Parathyroid adenoma (tissue), 2 donors: ENCODE results near the gene PHF24.
A peak's percentile ranks its signal among the peaks of the same experiment; 100 is the strongest.
"Not testable (repeated sequence)": the region's sequence is repeated elsewhere in the genome, so short reads cannot be mapped to it uniquely, and the experiment has no call there.

ENCODE experiments used
- H2AFZ ChIP-seq: fragments of 300-600 bp; sonication (generic); one replicate; pipeline ENCODE4 v1.7.0; 2017; ENCODE audit warnings: antibody characterized with exemption, mild to moderate bottlenecking
- H3K27ac ChIP-seq: fragments of 300-600 bp; sonication (generic); one replicate; pipeline ENCODE4 v1.7.0; 2017
- H3K27me3 ChIP-seq: fragments of 300-600 bp; sonication (generic); one replicate; pipeline ENCODE4 v1.7.0; 2017; ENCODE audit warnings: low read length; ENCODE audit not compliant: control insufficient read depth, insufficient read depth
- H3K36me3 ChIP-seq: fragments of 300-600 bp; sonication (generic); one replicate; pipeline ENCODE4 v1.7.0; 2017; ENCODE audit warnings: low read length; ENCODE audit not compliant: control insufficient read depth, insufficient read depth
- H3K4me1 ChIP-seq: fragments of 300-600 bp; sonication (generic); one replicate; pipeline ENCODE4 v1.7.0; 2017; ENCODE audit warnings: control low read depth
- H3K4me2 ChIP-seq: fragments of 300-600 bp; sonication (generic); one replicate; pipeline ENCODE4 v1.7.0; 2017; ENCODE audit warnings: low read length
- H3K4me3 ChIP-seq: fragments of 300-600 bp; sonication (generic); one replicate; pipeline ENCODE4 v1.7.0; 2017; ENCODE audit warnings: low read depth, low read length
- H3K79me2 ChIP-seq: fragments of 300-600 bp; sonication (generic); one replicate; pipeline ENCODE4 v1.7.0; 2017; ENCODE audit warnings: control low read depth
- H3K9ac ChIP-seq: fragments of 300-600 bp; sonication (generic); one replicate; pipeline ENCODE4 v1.7.0; 2017; ENCODE audit warnings: mild to moderate bottlenecking
- H3K9me3 ChIP-seq: fragments of 300-600 bp; sonication (generic); one replicate; pipeline ENCODE4 v1.7.0; 2017; ENCODE audit warnings: low read length; ENCODE audit not compliant: control insufficient read depth
- TF ChIP-seq, protein P1 (sequence below): fragments of 300-600 bp; sonication (generic); IDR thresholded peaks from one replicate; pipeline ENCODE4 v1.7.0; 2017; ENCODE audit warnings: antibody characterized with exemption, mild to moderate bottlenecking
- donor health status: primary hyperparathyroidism.

The PHF24 gene

DNA sequence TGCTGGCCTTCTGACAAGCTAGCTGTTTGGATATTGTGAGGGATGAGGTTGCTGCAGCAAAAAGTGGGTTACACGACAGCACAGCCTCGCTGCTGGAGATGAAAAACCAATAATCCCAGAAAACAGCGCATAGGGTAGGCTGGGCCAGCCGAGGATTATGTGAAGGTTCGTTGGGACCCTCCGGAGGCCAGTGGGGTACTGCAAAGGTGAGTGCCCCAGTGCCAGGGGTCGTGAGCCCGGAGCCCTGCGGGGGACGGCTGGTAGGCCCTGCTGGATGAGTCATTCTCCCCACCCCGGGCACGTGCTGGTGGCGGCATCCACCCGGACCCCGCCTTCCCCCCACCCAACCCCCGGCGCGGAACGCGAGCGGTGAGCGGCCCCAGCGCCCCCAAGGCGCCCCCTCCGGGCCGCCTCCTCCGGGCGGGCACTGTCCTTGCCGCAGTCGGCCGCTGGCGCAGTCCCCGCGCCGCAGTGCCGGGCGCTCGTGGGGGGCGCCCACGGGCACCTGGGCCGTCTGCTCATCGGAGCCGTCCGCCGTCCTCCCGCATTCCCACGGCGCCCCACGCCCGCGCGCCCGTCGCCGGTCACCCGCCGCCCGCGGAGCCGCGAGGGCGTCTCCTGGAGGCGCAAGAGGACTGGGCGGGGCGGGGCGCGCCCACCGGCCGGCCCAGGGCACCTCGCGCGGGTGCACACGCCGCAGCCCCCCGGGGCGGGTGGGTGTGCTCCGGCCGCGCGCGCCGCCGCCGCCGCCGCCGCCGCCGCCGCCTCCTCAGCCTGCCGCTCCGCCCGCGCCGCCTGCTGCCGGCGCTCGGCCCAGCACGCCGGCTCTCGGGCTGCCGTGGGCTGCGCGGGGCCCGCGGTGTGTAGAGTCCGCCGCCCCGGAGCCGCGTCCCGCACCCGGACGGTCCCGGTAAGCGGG, at the start of gene PHF24:
Gene PHF24, plus strand, starts transcription at position 794 of the 919 bp plus-strand sequence. CDS start 13,014 bp downstream, outside the sequence.
- Histone ChIP-seq H3K36me3 (no peaks in the 10 kb centered on the region), H3K9ac (no peak within 1 kb of the TSS), H2AFZ (peak within 1 kb of the TSS; percentile 66), H3K4me1 (no peaks in the 10 kb centered on the region), H3K79me2 (no peaks in the 10 kb centered on the region), H3K27me3 (no peaks in the 10 kb centered on the region), H3K4me2 (peak within 1 kb of the TSS; percentile 54), H3K4me3 (no peak within 1 kb of the TSS), H3K9me3 (no peaks in the 10 kb centered on the region), H3K27ac (no peak within 1 kb of the TSS)
- TF ChIP-seq, protein P1, sequence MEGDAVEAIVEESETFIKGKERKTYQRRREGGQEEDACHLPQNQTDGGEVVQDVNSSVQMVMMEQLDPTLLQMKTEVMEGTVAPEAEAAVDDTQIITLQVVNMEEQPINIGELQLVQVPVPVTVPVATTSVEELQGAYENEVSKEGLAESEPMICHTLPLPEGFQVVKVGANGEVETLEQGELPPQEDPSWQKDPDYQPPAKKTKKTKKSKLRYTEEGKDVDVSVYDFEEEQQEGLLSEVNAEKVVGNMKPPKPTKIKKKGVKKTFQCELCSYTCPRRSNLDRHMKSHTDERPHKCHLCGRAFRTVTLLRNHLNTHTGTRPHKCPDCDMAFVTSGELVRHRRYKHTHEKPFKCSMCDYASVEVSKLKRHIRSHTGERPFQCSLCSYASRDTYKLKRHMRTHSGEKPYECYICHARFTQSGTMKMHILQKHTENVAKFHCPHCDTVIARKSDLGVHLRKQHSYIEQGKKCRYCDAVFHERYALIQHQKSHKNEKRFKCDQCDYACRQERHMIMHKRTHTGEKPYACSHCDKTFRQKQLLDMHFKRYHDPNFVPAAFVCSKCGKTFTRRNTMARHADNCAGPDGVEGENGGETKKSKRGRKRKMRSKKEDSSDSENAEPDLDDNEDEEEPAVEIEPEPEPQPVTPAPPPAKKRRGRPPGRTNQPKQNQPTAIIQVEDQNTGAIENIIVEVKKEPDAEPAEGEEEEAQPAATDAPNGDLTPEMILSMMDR: no peak

DNA sequence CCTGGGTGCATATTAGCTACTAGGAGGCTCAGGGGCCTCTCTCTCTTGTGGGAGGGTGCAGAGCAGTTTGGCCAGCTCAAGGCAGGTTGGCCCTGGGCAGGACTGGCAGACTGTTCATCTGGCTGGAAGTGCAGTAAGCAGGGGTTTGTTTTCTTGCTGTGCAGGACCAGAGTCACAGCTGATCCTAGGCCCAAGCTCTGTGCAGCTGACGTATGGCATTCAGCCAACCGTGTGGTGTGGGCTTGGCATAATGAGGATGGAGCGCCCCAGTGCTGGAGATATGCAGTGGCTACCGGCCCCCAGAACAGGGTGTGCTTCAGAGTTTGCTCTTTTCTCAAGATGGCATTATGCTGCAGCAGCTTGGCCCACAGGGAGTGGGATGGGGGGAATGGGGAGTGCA, 31.0 kb upstream of the PHF24 start:
- Histone ChIP-seq H3K4me2 (no peak overlapping the region), H3K36me3 (no peaks in the 10 kb centered on the region), H3K9me3 (no peaks in the 10 kb centered on the region), H3K27ac (no peak overlapping the region), H3K4me3 (no peak overlapping the region), H2AFZ (no peak overlapping the region), H3K27me3 (no peaks in the 10 kb centered on the region), H3K79me2 (no peaks in the 10 kb centered on the region), H3K4me1 (no peaks in the 10 kb centered on the region), H3K9ac (no peak overlapping the region)
- TF ChIP-seq, protein P1: no peak

DNA sequence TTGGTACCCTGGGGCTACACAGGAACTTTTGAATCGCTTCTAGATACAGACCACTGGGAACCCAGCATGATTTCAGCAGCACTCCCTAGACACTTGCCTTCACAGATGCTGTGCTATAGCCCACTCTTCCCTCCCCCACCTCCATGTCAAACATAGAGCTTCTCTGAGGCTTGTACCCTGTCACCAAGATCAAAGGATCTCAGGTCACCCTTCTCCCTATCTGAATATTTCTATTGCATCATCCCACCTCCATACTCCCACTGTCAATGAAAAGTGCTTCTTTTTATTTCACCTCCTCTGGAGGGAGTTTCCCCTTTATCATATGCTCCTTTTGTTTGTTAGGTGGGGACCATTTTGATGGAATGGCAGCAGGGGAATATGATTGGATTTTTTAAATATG, 29.2 kb upstream of the PHF24 start:
- H3K9ac ChIP-seq: no peak overlapping the region
- H3K4me1 ChIP-seq: no peaks in the 10 kb centered on the region
- no peak overlapping the region for H2AFZ ChIP-seq
- no peaks in the 10 kb centered on the region for H3K9me3 ChIP-seq
- no peaks in the 10 kb centered on the region for H3K36me3 ChIP-seq
- no peaks in the 10 kb centered on the region for H3K27me3 ChIP-seq
- TF ChIP-seq, protein P1: no peak
- H3K27ac ChIP-seq: no peak overlapping the region
- no peak overlapping the region for H3K4me2 ChIP-seq
- H3K4me3 ChIP-seq: no peak overlapping the region
- no peaks in the 10 kb centered on the region for H3K79me2 ChIP-seq

DNA sequence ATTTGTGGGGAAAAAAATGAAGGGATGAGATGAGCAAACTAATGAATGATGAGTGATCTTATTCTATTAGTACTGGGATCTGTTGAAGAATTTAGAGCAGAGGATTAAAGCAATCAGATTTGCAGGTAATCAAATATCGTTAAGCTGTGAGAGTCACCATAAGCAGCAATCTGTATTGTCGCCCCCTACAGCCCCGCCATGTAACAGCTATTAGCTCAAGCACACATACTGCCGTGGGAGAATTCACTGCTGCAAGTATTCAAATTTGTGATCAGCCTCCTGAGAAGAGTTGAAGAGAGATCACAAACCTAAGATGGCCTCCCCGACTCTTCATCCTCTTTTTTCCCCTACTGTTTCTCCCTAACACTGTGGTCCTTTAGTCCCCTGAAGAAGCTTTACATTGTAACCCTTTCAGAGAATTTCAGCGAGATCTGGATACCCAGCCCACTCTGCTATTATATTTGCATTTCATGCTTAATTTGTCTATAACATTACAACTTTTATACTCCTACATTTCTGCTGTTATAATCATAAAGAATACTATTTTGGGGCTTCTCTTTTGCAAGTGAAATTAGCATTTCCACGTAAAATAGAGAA, 28.5 kb upstream of the PHF24 start:
- H3K4me3 ChIP-seq: no peak overlapping the region
- no peak overlapping the region for H3K27ac ChIP-seq
- no peaks in the 10 kb centered on the region for H3K4me1 ChIP-seq
- H3K9ac ChIP-seq: no peak overlapping the region
- no peaks in the 10 kb centered on the region for H3K27me3 ChIP-seq
- no peaks in the 10 kb centered on the region for H3K36me3 ChIP-seq
- H2AFZ ChIP-seq: no peak overlapping the region
- no peaks in the 10 kb centered on the region for H3K79me2 ChIP-seq
- no peak overlapping the region for H3K4me2 ChIP-seq
- no peaks in the 10 kb centered on the region for H3K9me3 ChIP-seq
- TF ChIP-seq, protein P1: peak; percentile 43

DNA sequence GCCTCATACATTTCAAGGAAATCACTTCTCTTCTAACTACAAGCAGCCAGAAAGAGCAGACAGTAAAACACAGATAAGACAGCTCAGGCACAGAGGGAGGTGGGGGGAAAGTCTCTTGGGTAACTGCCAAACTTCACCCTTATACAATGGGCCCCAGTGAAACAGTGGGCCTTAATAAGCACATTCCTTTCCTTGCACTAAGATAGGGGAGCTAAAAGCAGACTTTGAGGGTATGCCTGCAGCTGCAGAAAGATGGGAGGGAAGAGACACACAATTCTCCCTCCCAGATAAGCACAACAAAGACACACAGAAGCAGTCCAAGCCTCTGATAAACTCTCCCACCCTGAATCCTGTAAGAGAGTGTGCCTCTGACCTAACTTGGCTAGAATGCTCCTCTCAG, 18.1 kb upstream of the PHF24 start:
- not testable (repeated sequence) for H3K36me3 ChIP-seq, H3K4me2 ChIP-seq, H3K27me3 ChIP-seq, H3K4me3 ChIP-seq, H3K9me3 ChIP-seq, H3K4me1 ChIP-seq, H3K79me2 ChIP-seq, H3K9ac ChIP-seq
- Histone ChIP-seq H2AFZ (peak overlapping the region; percentile 53), H3K27ac (peak overlapping the region; percentile 65)
